ENCODE measurements around the gene YIPF3.

The YIPF3 gene

DNA sequence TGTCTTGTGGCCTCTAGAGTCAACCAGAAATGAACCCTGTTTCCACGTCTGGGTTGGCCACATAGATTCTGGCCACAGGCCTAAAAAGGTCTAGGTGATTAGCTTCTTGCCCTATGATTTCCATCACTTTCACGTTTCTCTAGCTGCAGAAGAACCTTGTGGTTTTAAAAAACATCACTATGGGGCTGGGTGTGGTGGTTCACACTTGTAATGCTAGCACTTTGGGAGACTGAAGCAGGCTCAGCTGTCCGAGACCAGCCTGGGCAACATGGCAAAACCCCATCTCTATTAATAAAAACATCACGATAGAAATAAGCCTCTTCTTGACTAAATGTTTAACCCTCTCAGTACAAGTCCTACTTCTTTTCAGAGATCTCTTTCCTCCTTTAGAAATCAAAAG is 27.7 kb upstream of the YIPF3 start:
- no peak for TF ChIP-seq FOXM1 (IDR thresholded peaks at IDR 0.05; ENCODE audit: borderline replicate concordance, low read depth)
- no peak for TF ChIP-seq EGR1 (IDR thresholded peaks at IDR 0.05)
- no peak for TF ChIP-seq RAD21 (IDR thresholded peaks at IDR 0.05; ENCODE audit: low read depth)
- TF ChIP-seq CREB1 (IDR thresholded peaks at IDR 0.05; ENCODE audit: low read depth), result no peak
- TF ChIP-seq, protein P1, sequence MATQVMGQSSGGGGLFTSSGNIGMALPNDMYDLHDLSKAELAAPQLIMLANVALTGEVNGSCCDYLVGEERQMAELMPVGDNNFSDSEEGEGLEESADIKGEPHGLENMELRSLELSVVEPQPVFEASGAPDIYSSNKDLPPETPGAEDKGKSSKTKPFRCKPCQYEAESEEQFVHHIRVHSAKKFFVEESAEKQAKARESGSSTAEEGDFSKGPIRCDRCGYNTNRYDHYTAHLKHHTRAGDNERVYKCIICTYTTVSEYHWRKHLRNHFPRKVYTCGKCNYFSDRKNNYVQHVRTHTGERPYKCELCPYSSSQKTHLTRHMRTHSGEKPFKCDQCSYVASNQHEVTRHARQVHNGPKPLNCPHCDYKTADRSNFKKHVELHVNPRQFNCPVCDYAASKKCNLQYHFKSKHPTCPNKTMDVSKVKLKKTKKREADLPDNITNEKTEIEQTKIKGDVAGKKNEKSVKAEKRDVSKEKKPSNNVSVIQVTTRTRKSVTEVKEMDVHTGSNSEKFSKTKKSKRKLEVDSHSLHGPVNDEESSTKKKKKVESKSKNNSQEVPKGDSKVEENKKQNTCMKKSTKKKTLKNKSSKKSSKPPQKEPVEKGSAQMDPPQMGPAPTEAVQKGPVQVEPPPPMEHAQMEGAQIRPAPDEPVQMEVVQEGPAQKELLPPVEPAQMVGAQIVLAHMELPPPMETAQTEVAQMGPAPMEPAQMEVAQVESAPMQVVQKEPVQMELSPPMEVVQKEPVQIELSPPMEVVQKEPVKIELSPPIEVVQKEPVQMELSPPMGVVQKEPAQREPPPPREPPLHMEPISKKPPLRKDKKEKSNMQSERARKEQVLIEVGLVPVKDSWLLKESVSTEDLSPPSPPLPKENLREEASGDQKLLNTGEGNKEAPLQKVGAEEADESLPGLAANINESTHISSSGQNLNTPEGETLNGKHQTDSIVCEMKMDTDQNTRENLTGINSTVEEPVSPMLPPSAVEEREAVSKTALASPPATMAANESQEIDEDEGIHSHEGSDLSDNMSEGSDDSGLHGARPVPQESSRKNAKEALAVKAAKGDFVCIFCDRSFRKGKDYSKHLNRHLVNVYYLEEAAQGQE (IDR thresholded peaks at IDR 0.05; ENCODE audit: low read depth), result no peak
- TF ChIP-seq TAF1 (IDR thresholded peaks at IDR 0.05; ENCODE audit: low read depth), result no peak
- TF ChIP-seq CEBPB (IDR thresholded peaks at IDR 0.05), result no peak
- TF ChIP-seq, protein P2, sequence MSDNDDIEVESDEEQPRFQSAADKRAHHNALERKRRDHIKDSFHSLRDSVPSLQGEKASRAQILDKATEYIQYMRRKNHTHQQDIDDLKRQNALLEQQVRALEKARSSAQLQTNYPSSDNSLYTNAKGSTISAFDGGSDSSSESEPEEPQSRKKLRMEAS (IDR thresholded peaks at IDR 0.05), result no peak
- TF ChIP-seq, protein P3, sequence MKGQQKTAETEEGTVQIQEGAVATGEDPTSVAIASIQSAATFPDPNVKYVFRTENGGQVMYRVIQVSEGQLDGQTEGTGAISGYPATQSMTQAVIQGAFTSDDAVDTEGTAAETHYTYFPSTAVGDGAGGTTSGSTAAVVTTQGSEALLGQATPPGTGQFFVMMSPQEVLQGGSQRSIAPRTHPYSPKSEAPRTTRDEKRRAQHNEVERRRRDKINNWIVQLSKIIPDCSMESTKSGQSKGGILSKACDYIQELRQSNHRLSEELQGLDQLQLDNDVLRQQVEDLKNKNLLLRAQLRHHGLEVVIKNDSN (IDR thresholded peaks at IDR 0.05), result no peak
- TF ChIP-seq TEAD4 (IDR thresholded peaks at IDR 0.05), result no peak
- TF ChIP-seq NFIC (IDR thresholded peaks at IDR 0.05), result no peak
- no peak for TF ChIP-seq ZBTB7A (IDR thresholded peaks at IDR 0.05; ENCODE audit: low read depth)
- no peak for TF ChIP-seq YY1 (IDR thresholded peaks at IDR 0.05; ENCODE audit: low read depth)
- no peak for TF ChIP-seq TCF12 (IDR thresholded peaks at IDR 0.05; ENCODE audit: low read depth)
- TF ChIP-seq EP300 (IDR thresholded peaks at IDR 0.05; ENCODE audit: borderline replicate concordance), result no peak

DNA sequence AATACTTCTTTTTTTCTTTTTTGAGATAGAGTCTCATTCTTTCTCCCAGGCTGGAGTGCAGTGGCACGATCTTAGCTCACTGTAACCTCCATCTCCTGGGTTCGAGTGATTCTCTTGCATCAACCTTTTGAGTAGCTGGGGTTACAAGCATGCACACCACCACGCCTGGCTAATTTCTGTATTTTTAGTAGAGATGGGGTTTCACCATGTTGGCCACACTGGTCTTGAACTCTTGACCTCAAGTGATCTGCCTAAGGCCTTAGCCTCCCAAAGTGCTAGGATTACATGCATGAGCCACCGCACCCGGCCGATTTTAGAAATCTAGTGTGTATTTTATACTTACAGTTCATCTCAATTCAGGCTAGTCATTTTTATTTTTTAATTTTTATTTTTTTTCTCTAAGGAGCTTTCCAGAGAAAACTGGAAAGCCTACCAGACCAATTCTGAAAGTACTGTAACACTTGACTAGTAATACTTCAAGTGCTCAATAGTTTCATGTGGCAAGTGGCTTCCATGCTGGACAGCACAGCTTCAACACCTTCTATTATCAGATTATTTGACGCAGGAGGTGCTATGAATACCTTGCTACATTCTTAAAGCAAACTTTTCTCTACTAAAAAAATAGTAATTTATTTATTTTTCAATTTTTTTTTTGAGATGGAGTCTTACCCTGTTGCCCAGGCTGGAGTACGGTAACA is 25.2 kb upstream of the YIPF3 start:
- TF ChIP-seq EP300 (IDR thresholded peaks at IDR 0.05; ENCODE audit: borderline replicate concordance) (no peak), TCF12 (IDR thresholded peaks at IDR 0.05; ENCODE audit: low read depth) (no peak), RAD21 (IDR thresholded peaks at IDR 0.05; ENCODE audit: low read depth) (no peak), YY1 (IDR thresholded peaks at IDR 0.05; ENCODE audit: low read depth) (no peak), ZBTB7A (IDR thresholded peaks at IDR 0.05; ENCODE audit: low read depth) (no peak)

DNA sequence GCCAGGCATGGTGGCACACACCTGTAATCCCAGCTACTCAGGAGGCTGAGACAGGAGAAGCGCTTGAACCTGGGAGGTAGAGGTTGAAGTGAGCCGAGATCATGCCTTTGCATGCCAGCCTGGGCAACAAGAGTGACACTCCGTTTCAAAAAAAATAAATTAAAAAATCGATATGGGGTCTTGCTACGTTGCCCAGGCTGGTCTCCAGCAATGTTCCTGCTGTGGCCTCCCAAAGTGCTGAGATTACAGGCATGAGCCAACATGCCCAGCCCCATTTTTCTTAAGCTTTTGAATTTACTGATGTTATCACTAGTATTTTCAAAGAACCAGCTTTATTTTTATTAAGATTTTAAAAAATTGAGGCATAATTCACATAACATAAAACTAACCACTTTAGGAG is 23.8 kb upstream of the YIPF3 start:
- TF ChIP-seq YY1 (IDR thresholded peaks at IDR 0.05; ENCODE audit: low read depth), result no peak
- TF ChIP-seq FOXM1 (IDR thresholded peaks at IDR 0.05; ENCODE audit: borderline replicate concordance, low read depth), result no peak
- TF ChIP-seq CREB1 (IDR thresholded peaks at IDR 0.05; ENCODE audit: low read depth), result no peak
- TF ChIP-seq RAD21 (IDR thresholded peaks at IDR 0.05; ENCODE audit: low read depth), result no peak
- TF ChIP-seq TCF12 (IDR thresholded peaks at IDR 0.05; ENCODE audit: low read depth), result no peak
- no peak for TF ChIP-seq TEAD4 (IDR thresholded peaks at IDR 0.05)
- TF ChIP-seq NFIC (IDR thresholded peaks at IDR 0.05), result no peak

DNA sequence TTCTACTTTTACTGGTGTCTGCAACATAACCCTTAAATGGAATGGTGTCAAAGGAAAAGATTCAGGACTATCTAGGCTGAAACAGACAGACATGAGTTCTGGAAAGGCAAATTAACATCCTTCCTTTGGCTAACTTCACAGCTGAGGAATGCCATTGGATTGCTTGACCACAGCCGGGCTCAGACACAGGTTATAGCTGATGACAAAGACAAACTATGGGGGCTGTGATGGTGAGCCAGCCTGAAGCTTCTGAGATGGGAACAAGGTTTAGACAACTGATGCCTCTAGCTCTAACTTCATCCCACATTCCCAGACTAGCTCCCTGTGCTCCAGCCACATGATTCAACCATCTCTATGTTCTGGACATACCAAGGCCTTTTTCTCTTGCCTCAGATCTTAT is 15.5 kb upstream of the YIPF3 start:
- TF ChIP-seq RAD21 (IDR thresholded peaks at IDR 0.05; ENCODE audit: low read depth) (no peak), CEBPB (IDR thresholded peaks at IDR 0.05) (no peak), CREB1 (IDR thresholded peaks at IDR 0.05; ENCODE audit: low read depth) (no peak), FOXM1 (IDR thresholded peaks at IDR 0.05; ENCODE audit: borderline replicate concordance, low read depth) (no peak), NFIC (IDR thresholded peaks at IDR 0.05) (no peak), YY1 (IDR thresholded peaks at IDR 0.05; ENCODE audit: low read depth) (no peak), TAF1 (IDR thresholded peaks at IDR 0.05; ENCODE audit: low read depth) (no peak), ZBTB7A (IDR thresholded peaks at IDR 0.05; ENCODE audit: low read depth) (no peak), TEAD4 (IDR thresholded peaks at IDR 0.05) (no peak)
- TF ChIP-seq, protein P3 (IDR thresholded peaks at IDR 0.05), result no peak

DNA sequence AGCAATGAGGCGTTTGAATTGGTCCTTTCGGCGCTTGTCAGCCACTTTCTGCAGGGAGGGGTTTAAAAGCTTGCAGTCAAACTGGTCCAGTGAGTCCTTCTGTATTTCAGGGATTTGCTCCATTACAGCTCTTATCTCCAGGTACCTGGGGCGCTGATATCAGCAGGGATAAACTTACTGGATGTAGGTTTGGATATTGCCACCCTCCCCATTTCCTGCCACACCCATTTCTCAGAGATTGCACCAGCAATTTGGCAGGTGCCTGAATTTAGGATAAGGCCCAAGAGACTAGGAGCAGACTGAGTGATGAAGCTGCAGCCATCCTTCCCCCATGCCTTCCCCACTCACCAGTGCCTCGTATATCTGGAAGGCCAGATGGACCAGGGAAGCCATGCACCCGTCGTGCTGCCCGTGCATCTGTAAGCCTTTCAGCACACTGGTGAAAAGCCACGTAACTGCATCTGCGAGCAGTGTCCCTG is 7.8 kb upstream of the YIPF3 start:
- TF ChIP-seq YY1 (IDR thresholded peaks at IDR 0.05; ENCODE audit: low read depth) (no peak), TAF1 (IDR thresholded peaks at IDR 0.05; ENCODE audit: low read depth) (no peak), ZBTB7A (IDR thresholded peaks at IDR 0.05; ENCODE audit: low read depth) (no peak), TEAD4 (IDR thresholded peaks at IDR 0.05) (no peak), EP300 (IDR thresholded peaks at IDR 0.05; ENCODE audit: borderline replicate concordance) (no peak), RAD21 (IDR thresholded peaks at IDR 0.05; ENCODE audit: low read depth) (no peak), NFIC (IDR thresholded peaks at IDR 0.05) (no peak), CEBPB (IDR thresholded peaks at IDR 0.05) (no peak), CREB1 (IDR thresholded peaks at IDR 0.05; ENCODE audit: low read depth) (no peak), EGR1 (IDR thresholded peaks at IDR 0.05) (no peak)
- TF ChIP-seq, protein P2 (IDR thresholded peaks at IDR 0.05), result no peak
- TF ChIP-seq, protein P3 (IDR thresholded peaks at IDR 0.05), result no peak

DNA sequence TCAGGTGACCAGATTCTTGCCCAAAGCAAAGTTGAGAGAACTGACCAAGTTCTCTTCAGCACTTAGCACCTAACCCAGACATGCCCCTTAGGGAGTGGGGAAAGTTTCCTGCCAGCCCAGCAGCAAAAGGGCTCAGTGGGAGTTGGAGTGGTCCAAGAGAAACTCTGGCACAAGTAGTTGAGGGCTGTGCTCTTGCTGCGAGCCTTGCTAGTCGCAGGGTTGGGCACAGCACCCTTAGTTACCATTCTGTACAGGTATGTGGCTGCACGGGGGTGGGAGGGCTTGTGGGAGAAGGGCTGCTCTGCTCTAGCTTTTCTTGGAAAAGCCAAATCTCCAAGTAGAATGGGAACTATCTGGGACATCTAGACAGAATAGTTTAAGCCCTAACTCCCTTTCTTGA is 6.6 kb upstream of the YIPF3 start:
- TF ChIP-seq EP300 (IDR thresholded peaks at IDR 0.05; ENCODE audit: borderline replicate concordance) (no peak), NFIC (IDR thresholded peaks at IDR 0.05) (no peak), RAD21 (IDR thresholded peaks at IDR 0.05; ENCODE audit: low read depth) (no peak), ZBTB7A (IDR thresholded peaks at IDR 0.05; ENCODE audit: low read depth) (no peak), FOXM1 (IDR thresholded peaks at IDR 0.05; ENCODE audit: borderline replicate concordance, low read depth) (no peak)
